Measurements from ENCODE around the gene SKP2.
"Not testable (repeated sequence)": the region's sequence is repeated elsewhere in the genome, so short reads cannot be mapped to it uniquely, and the experiment has no call there.

Gene SKP2

GRCh38 chr5:36193746-36194145 is 41.8 kb downstream of the SKP2 start:
- Histone ChIP-seq H3K9ac (ENCODE audit: low read length in 5 of 5) (no peak overlapping the region), H3K36me3 (ENCODE audit: control insufficient read depth in 5 of 5, insufficient read depth in 5 of 5, low read length in 5 of 5) (peaks cover 15 to 61% (median 31%) of the 10 kb centered on the region in 5 donors), H3K27ac (ENCODE audit: low read depth, low read length) (no peak overlapping the region), H3K4me3 (ENCODE audit: low read depth in 1 of 5, low read length in 5 of 5) (no peak overlapping the region), H3K27me3 (ENCODE audit: control insufficient read depth in 5 of 5, insufficient read depth in 4 of 5, low read length in 5 of 5) (no peaks in the 10 kb centered on the region), H3K9me3 (ENCODE audit: control insufficient read depth in 5 of 5, low read length in 5 of 5) (no peaks in the 10 kb centered on the region), H3K4me1 (ENCODE audit: control insufficient read depth in 5 of 5, insufficient read depth in 5 of 5, low read length in 5 of 5) (no peaks in the 10 kb centered on the region)

GRCh38 chr5:36198281-36198680 is 46.4 kb downstream of the SKP2 start:
- no peak overlapping the region for H3K27ac ChIP-seq (ENCODE audit: low read depth, low read length)
- no peaks in the 10 kb centered on the region for H3K9me3 ChIP-seq (ENCODE audit: control insufficient read depth in 5 of 5, low read length in 5 of 5)
- peaks cover 27 to 69% (median 39%) of the 10 kb centered on the region in 5 donors for H3K36me3 ChIP-seq (ENCODE audit: control insufficient read depth in 5 of 5, insufficient read depth in 5 of 5, low read length in 5 of 5)
- H3K4me1 ChIP-seq (ENCODE audit: control insufficient read depth in 5 of 5, insufficient read depth in 5 of 5, low read length in 5 of 5) = no peaks in the 10 kb centered on the region
- H3K4me3 ChIP-seq (ENCODE audit: low read depth in 1 of 5, low read length in 5 of 5) = no peak overlapping the region
- H3K27me3 ChIP-seq (ENCODE audit: control insufficient read depth in 5 of 5, insufficient read depth in 4 of 5, low read length in 5 of 5) = no peaks in the 10 kb centered on the region
- no peak overlapping the region for H3K9ac ChIP-seq (ENCODE audit: low read length in 5 of 5)

GRCh38 chr5:36198783-36199182 is 46.9 kb downstream of the SKP2 start:
- not testable (repeated sequence) for H3K4me3 ChIP-seq (ENCODE audit: low read depth in 1 of 5, low read length in 5 of 5); H3K4me1 ChIP-seq (ENCODE audit: control insufficient read depth in 5 of 5, insufficient read depth in 5 of 5, low read length in 5 of 5); H3K27me3 ChIP-seq (ENCODE audit: control insufficient read depth in 5 of 5, insufficient read depth in 4 of 5, low read length in 5 of 5); H3K9ac ChIP-seq (ENCODE audit: low read length in 5 of 5); H3K27ac ChIP-seq (ENCODE audit: low read depth, low read length); H3K9me3 ChIP-seq (ENCODE audit: control insufficient read depth in 5 of 5, low read length in 5 of 5)
- H3K36me3 ChIP-seq (ENCODE audit: control insufficient read depth in 5 of 5, insufficient read depth in 5 of 5, low read length in 5 of 5) = peaks cover 27 to 67% (median 41%) of the 10 kb centered on the region in 5 donors

GRCh38 chr5:36199620-36200019 is 47.7 kb downstream of the SKP2 start:
- no peaks in the 10 kb centered on the region for H3K27me3 ChIP-seq (ENCODE audit: control insufficient read depth in 5 of 5, insufficient read depth in 4 of 5, low read length in 5 of 5)
- no peak overlapping the region for H3K27ac ChIP-seq (ENCODE audit: low read depth, low read length)
- no peaks in the 10 kb centered on the region for H3K9me3 ChIP-seq (ENCODE audit: control insufficient read depth in 5 of 5, low read length in 5 of 5)
- peaks cover 27 to 59% (median 42%) of the 10 kb centered on the region in 5 donors for H3K36me3 ChIP-seq (ENCODE audit: control insufficient read depth in 5 of 5, insufficient read depth in 5 of 5, low read length in 5 of 5)
- no peak overlapping the region for H3K9ac ChIP-seq (ENCODE audit: low read length in 5 of 5)
- H3K4me3 ChIP-seq (ENCODE audit: low read depth in 1 of 5, low read length in 5 of 5) = no peak overlapping the region
- H3K4me1 ChIP-seq (ENCODE audit: control insufficient read depth in 5 of 5, insufficient read depth in 5 of 5, low read length in 5 of 5) = no peaks in the 10 kb centered on the region

- H3K27ac ChIP-seq (ENCODE audit: low read depth, low read length) = no peak overlapping the region
- H3K27me3 ChIP-seq (ENCODE audit: control insufficient read depth in 5 of 5, insufficient read depth in 4 of 5, low read length in 5 of 5) = no peaks in the 10 kb centered on the region
- peaks cover 0 to 4% (median 0%) of the 10 kb centered on the region in 5 donors for H3K4me1 ChIP-seq (ENCODE audit: control insufficient read depth in 5 of 5, insufficient read depth in 5 of 5, low read length in 5 of 5)
- no peaks in the 10 kb centered on the region for H3K9me3 ChIP-seq (ENCODE audit: control insufficient read depth in 5 of 5, low read length in 5 of 5)
- no peak overlapping the region for H3K4me3 ChIP-seq (ENCODE audit: low read depth in 1 of 5, low read length in 5 of 5)
- H3K36me3 ChIP-seq (ENCODE audit: control insufficient read depth in 5 of 5, insufficient read depth in 5 of 5, low read length in 5 of 5) = peaks cover 30 to 55% (median 38%) of the 10 kb centered on the region in 5 donors
- H3K9ac ChIP-seq (ENCODE audit: low read length in 5 of 5) = no peak overlapping the region
Measured at GRCh38 chr5:36200513-36200912, 48.6 kb downstream of the SKP2 start.

- H3K4me1 ChIP-seq (ENCODE audit: control insufficient read depth in 5 of 5, insufficient read depth in 5 of 5, low read length in 5 of 5) = peaks cover 0 to 4% (median 0%) of the 10 kb centered on the region in 5 donors
- no peaks in the 10 kb centered on the region for H3K9me3 ChIP-seq (ENCODE audit: control insufficient read depth in 5 of 5, low read length in 5 of 5)
- H3K27me3 ChIP-seq (ENCODE audit: control insufficient read depth in 5 of 5, insufficient read depth in 4 of 5, low read length in 5 of 5) = no peaks in the 10 kb centered on the region
- no peak overlapping the region for H3K4me3 ChIP-seq (ENCODE audit: low read depth in 1 of 5, low read length in 5 of 5)
- H3K27ac ChIP-seq (ENCODE audit: low read depth, low read length) = no peak overlapping the region
- H3K9ac ChIP-seq (ENCODE audit: low read length in 5 of 5) = no peak overlapping the region
- H3K36me3 ChIP-seq (ENCODE audit: control insufficient read depth in 5 of 5, insufficient read depth in 5 of 5, low read length in 5 of 5) = peaks cover 20 to 39% (median 36%) of the 10 kb centered on the region in 5 donors
Measured at GRCh38 chr5:36202521-36202961, 50.6 kb downstream of the SKP2 start.

GRCh38 chr5:36205329-36205728 is 53.4 kb downstream of the SKP2 start:
- Histone ChIP-seq H3K27me3 (ENCODE audit: control insufficient read depth in 5 of 5, insufficient read depth in 4 of 5, low read length in 5 of 5) (no peaks in the 10 kb centered on the region), H3K4me3 (ENCODE audit: low read depth in 1 of 5, low read length in 5 of 5) (no peak overlapping the region), H3K27ac (ENCODE audit: low read depth, low read length) (no peak overlapping the region), H3K4me1 (ENCODE audit: control insufficient read depth in 5 of 5, insufficient read depth in 5 of 5, low read length in 5 of 5) (peaks cover 0 to 4% (median 0%) of the 10 kb centered on the region in 5 donors), H3K9ac (ENCODE audit: low read length in 5 of 5) (no peak overlapping the region), H3K36me3 (ENCODE audit: control insufficient read depth in 5 of 5, insufficient read depth in 5 of 5, low read length in 5 of 5) (peaks cover 13 to 39% (median 33%) of the 10 kb centered on the region in 5 donors), H3K9me3 (ENCODE audit: control insufficient read depth in 5 of 5, low read length in 5 of 5) (no peaks in the 10 kb centered on the region)

GRCh38 chr5:36206913-36207312 is 55.0 kb downstream of the SKP2 start:
- H3K4me3 ChIP-seq (ENCODE audit: low read depth in 1 of 5, low read length in 5 of 5) = no peak overlapping the region
- H3K9me3 ChIP-seq (ENCODE audit: control insufficient read depth in 5 of 5, low read length in 5 of 5) = no peaks in the 10 kb centered on the region
- H3K4me1 ChIP-seq (ENCODE audit: control insufficient read depth in 5 of 5, insufficient read depth in 5 of 5, low read length in 5 of 5) = peaks cover 0 to 4% (median 0%) of the 10 kb centered on the region in 5 donors
- no peaks in the 10 kb centered on the region for H3K27me3 ChIP-seq (ENCODE audit: control insufficient read depth in 5 of 5, insufficient read depth in 4 of 5, low read length in 5 of 5)
- no peak overlapping the region for H3K9ac ChIP-seq (ENCODE audit: low read length in 5 of 5)
- peaks cover 6 to 37% (median 35%) of the 10 kb centered on the region in 5 donors for H3K36me3 ChIP-seq (ENCODE audit: control insufficient read depth in 5 of 5, insufficient read depth in 5 of 5, low read length in 5 of 5)
- H3K27ac ChIP-seq (ENCODE audit: low read depth, low read length) = no peak overlapping the region

- H3K36me3 ChIP-seq (ENCODE audit: control insufficient read depth in 5 of 5, insufficient read depth in 5 of 5, low read length in 5 of 5) = peaks cover 12 to 38% (median 35%) of the 10 kb centered on the region in 5 donors
- no peak overlapping the region for H3K9ac ChIP-seq (ENCODE audit: low read length in 5 of 5)
- H3K27ac ChIP-seq (ENCODE audit: low read depth, low read length) = no peak overlapping the region
- H3K4me1 ChIP-seq (ENCODE audit: control insufficient read depth in 5 of 5, insufficient read depth in 5 of 5, low read length in 5 of 5) = peaks cover 0 to 4% (median 0%) of the 10 kb centered on the region in 5 donors
- no peaks in the 10 kb centered on the region for H3K9me3 ChIP-seq (ENCODE audit: control insufficient read depth in 5 of 5, low read length in 5 of 5)
- H3K27me3 ChIP-seq (ENCODE audit: control insufficient read depth in 5 of 5, insufficient read depth in 4 of 5, low read length in 5 of 5) = no peaks in the 10 kb centered on the region
- H3K4me3 ChIP-seq (ENCODE audit: low read depth in 1 of 5, low read length in 5 of 5) = no peak overlapping the region
Measured at GRCh38 chr5:36208786-36209185, 56.9 kb downstream of the SKP2 start.

- Histone ChIP-seq H3K4me1 (ENCODE audit: control insufficient read depth in 5 of 5, insufficient read depth in 5 of 5, low read length in 5 of 5) (peaks cover 0 to 4% (median 0%) of the 10 kb centered on the region in 5 donors), H3K4me3 (ENCODE audit: low read depth in 1 of 5, low read length in 5 of 5) (no peak overlapping the region), H3K36me3 (ENCODE audit: control insufficient read depth in 5 of 5, insufficient read depth in 5 of 5, low read length in 5 of 5) (peaks cover 12 to 42% (median 35%) of the 10 kb centered on the region in 5 donors), H3K27ac (ENCODE audit: low read depth, low read length) (no peak overlapping the region), H3K27me3 (ENCODE audit: control insufficient read depth in 5 of 5, insufficient read depth in 4 of 5, low read length in 5 of 5) (no peaks in the 10 kb centered on the region), H3K9me3 (ENCODE audit: control insufficient read depth in 5 of 5, low read length in 5 of 5) (no peaks in the 10 kb centered on the region), H3K9ac (ENCODE audit: low read length in 5 of 5) (no peak overlapping the region)
Measured at GRCh38 chr5:36209664-36210063, 57.8 kb downstream of the SKP2 start.

Measured in subcutaneous abdominal adipose tissue (tissue), 5 donors.